Measurements from ENCODE around the gene CAPS. TPM values are rescaled to one million over a fixed set of nuclear protein-coding genes. Genes with fewer than 3 reads are reported as not detected.

CAPS gene
- total RNA-seq, 1 donor from 2014 or later, result 3.3 TPM

DNA sequence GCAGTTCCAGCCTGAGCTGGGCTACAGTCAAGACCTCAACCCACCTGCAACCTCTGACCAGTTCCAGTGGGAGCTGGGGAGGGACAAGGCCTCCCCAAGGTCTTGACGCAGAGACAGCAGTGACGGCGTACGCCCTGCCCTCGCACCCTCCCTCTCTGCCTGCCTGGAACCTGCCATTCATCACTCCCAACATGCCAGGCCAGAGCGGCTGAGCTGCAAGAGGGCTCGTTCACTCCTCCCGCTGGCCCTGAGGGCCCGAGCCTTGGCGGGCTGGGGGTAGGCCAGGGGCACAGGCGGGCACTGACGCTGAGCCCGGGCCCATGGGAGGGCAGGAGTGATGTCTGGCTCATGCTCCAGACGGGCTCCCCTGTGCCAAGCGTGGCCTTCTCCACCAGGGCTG, 18.6 kb upstream of the CAPS start:
- Mint-ChIP-seq H3K36me3 (ENCODE audit: low read depth) (peaks cover 13% of the 10 kb centered on the region), H3K4me3 (ENCODE audit: low read depth) (no peak overlapping the region), H3K9me3 (no peaks in the 10 kb centered on the region), H3K27me3 (ENCODE audit: low read depth) (no peaks in the 10 kb centered on the region), H3K4me1 (ENCODE audit: low read depth) (no peaks in the 10 kb centered on the region), H3K27ac (no peak overlapping the region)
- DNase-seq (ENCODE audit: low spot score), result no peak
- intact Hi-C loops (cut with micrococcal nuclease), result no loop called here

DNA sequence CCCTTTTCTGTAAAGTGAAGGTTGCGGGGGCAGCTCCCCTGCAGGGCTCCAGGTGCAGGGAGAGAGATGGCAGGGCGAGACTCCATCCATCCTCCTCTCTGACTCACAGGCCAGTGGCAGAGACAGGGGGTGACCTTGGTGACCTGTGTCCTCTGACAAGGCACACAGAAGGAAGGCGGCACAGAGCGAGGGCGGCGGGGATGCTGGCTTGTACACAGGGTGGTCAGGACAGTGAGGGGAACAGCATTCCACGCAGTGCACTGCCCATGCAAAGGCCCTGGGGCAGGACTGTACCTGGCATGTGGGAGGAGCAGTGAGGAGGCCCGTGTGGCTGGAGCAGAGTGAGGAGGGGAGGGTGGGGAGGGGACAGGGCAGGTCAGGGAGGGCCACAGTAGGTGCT, 18.2 kb upstream of the CAPS start:
- Mint-ChIP-seq H3K9me3 (no peaks in the 10 kb centered on the region), H3K27me3 (ENCODE audit: low read depth) (no peaks in the 10 kb centered on the region), H3K36me3 (ENCODE audit: low read depth) (peaks cover 14% of the 10 kb centered on the region), H3K4me3 (ENCODE audit: low read depth) (no peak overlapping the region), H3K4me1 (ENCODE audit: low read depth) (peaks cover under 1% of the 10 kb centered on the region), H3K27ac (no peak overlapping the region)
- DNase-seq (ENCODE audit: low spot score), result no peak
- intact Hi-C loops (cut with micrococcal nuclease), result no loop called here

DNA sequence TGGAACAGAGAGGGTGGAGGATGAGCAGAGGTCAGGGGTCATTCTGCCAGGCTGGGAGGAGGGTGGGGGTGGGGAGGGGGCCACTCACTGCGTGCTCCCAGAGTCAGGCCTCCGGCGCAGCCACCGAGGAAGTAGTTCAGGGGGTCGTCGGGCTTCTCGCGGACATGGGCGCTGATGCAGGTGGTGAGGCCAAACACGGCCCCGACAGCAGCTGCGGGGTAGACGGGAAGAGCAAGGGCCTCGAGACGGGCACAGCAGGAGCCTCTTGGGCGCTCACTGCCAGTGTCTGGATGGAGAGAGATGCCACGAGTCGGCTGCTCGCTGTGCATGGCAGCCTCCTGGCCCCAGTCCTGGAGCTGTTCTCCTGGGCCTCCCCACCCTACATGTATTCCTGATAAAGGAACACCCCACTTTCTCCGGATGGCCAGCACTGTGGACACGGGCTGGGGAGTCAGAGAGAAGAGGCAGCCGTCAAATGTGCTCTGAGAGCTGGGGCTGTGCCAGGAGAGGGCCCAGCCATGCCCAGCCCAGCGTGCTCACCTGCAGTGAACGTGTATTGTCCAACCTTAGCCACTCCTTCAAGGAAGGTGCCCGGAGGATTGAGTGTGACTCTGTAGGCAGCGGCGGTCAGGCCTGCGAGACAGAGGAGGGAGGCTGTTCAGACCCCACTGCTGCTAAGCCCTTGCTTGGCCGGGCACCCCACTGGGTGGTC, 17.5 kb upstream of the CAPS start:
- intact Hi-C loops (cut with micrococcal nuclease), result no loop called here
- no peaks in the 10 kb centered on the region for H3K27me3 Mint-ChIP-seq (ENCODE audit: low read depth)
- peaks cover 19% of the 10 kb centered on the region for H3K36me3 Mint-ChIP-seq (ENCODE audit: low read depth)
- H3K27ac Mint-ChIP-seq, result no peak overlapping the region
- no peak overlapping the region for H3K4me3 Mint-ChIP-seq (ENCODE audit: low read depth)
- no peaks in the 10 kb centered on the region for H3K9me3 Mint-ChIP-seq
- no peak for DNase-seq (ENCODE audit: low spot score)
- H3K4me1 Mint-ChIP-seq (ENCODE audit: low read depth), result peaks cover 4% of the 10 kb centered on the region

DNA sequence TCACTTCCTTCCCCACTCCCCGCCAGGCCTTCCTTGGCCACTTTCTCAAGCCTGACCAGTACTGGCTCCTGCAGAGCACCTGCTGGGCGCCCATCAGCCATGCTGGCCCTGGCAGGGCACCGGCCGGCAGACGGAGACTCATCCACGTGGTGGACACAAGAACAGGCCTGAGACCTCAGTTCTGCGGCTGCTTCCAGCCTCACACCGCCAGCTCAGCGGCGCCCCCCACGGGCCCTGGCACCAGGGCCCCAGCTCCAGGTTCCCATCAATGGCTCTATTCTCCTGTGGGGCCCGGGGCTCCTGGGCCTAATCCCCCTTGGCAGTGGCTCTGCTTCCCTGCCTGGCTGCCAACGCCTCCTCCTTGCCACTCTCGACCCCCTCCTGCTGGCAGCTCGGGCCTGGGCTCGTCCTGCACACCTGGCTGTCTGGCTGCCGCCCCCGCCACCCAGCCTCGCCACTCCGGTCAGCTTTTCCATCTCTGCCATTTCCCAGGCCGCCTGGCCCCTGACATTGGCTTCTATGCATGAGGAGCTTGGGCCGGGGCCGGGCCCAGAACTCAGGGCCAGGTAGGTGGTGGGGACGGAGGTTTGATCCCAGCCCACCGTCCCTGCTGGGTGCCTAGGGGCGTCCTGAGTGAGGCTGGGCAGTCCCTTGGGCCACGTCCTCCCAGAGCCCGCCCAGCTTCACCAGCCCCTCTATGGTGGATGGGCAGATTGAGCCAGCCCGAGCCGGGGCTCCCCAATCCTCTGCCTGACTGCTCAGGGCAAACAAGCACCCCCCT, 16.7 kb upstream of the CAPS start:
- H3K36me3 Mint-ChIP-seq (ENCODE audit: low read depth), result peaks cover 19% of the 10 kb centered on the region
- intact Hi-C loops (cut with micrococcal nuclease), result no loop called here
- H3K4me3 Mint-ChIP-seq (ENCODE audit: low read depth), result no peak overlapping the region
- H3K9me3 Mint-ChIP-seq, result no peaks in the 10 kb centered on the region
- no peak overlapping the region for H3K27ac Mint-ChIP-seq
- DNase-seq (ENCODE audit: low spot score), result no peak
- H3K27me3 Mint-ChIP-seq (ENCODE audit: low read depth), result no peaks in the 10 kb centered on the region
- H3K4me1 Mint-ChIP-seq (ENCODE audit: low read depth), result peaks cover 6% of the 10 kb centered on the region

DNA sequence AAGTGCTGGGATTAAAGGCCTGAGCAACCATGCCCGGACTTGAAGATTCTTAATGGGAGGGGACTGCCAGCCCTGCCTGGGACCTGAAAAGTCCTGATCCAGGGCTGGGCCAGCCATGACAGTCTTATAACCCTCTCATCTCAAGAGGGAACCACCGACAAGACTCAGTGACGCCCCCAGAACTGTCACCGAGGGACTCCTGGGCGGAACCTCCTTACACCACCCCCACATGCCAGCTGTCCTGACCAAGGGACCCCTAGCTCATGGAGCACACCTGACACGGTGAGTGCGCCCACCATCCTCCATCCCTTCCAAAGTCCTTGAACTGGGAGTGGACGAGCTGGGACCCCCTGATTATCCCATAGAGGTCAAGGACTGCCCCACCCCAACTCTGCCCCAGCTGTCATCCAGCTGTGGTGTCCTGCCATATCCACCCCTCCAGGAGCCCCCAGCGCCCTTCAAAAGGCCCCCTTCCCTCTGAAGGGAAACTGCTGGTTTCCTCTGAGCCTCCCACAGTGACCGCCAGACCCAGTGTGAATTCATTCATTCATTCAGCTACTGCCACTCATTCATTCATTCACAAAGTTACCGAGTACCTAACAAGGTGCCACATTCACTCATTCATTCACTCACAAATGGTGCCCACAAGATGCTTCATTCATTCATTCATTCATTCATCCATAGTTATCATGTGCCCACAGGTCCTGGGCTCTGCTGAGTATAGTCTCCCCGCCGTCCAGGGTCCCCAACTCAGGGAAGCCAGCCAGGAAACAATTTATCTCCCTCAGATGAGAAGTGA, 14.1 kb upstream of the CAPS start:
- Mint-ChIP-seq H3K27me3 (ENCODE audit: low read depth) (no peaks in the 10 kb centered on the region), H3K4me3 (ENCODE audit: low read depth) (no peak overlapping the region), H3K27ac (no peak overlapping the region), H3K9me3 (no peaks in the 10 kb centered on the region), H3K4me1 (ENCODE audit: low read depth) (peaks cover 10% of the 10 kb centered on the region), H3K36me3 (ENCODE audit: low read depth) (peaks cover 24% of the 10 kb centered on the region)
- intact Hi-C loops (cut with micrococcal nuclease), result loop anchor here (5.0 kb wide), 2 partner anchors 77 to 108 kb away; partner anchors contain the start of genes DUS3L and RANBP3
- no peak for DNase-seq (ENCODE audit: low spot score)

DNA sequence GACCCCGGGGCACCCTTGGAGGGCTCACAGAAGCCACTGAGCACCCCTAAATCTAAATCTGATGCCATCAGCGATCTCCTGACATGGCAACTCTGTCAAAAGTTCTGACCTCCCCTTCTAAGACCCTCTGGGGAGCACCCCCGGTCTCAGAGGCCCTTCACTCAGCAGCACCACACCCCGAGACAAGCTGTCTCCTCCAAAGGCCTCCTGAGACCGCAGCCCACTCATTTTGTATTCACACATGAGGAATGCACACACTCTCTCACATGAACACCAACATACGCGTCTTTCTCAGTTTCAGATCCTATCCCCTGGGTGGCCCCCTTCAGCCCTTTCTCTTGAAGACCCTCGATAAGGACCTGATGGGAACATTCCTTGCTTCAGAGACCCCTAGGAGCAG, 13.1 kb upstream of the CAPS start:
- no peak for DNase-seq (ENCODE audit: low spot score)
- Mint-ChIP-seq H3K4me3 (ENCODE audit: low read depth) (peak overlapping the region; percentile 17), H3K27ac (no peak overlapping the region), H3K4me1 (ENCODE audit: low read depth) (peaks cover 10% of the 10 kb centered on the region), H3K36me3 (ENCODE audit: low read depth) (peaks cover 16% of the 10 kb centered on the region), H3K9me3 (no peaks in the 10 kb centered on the region), H3K27me3 (ENCODE audit: low read depth) (no peaks in the 10 kb centered on the region)
- intact Hi-C loops (cut with micrococcal nuclease), result loop anchor here (5.0 kb wide), 2 partner anchors 76 to 109 kb away; partner anchors contain the start of genes DUS3L and RANBP3

DNA sequence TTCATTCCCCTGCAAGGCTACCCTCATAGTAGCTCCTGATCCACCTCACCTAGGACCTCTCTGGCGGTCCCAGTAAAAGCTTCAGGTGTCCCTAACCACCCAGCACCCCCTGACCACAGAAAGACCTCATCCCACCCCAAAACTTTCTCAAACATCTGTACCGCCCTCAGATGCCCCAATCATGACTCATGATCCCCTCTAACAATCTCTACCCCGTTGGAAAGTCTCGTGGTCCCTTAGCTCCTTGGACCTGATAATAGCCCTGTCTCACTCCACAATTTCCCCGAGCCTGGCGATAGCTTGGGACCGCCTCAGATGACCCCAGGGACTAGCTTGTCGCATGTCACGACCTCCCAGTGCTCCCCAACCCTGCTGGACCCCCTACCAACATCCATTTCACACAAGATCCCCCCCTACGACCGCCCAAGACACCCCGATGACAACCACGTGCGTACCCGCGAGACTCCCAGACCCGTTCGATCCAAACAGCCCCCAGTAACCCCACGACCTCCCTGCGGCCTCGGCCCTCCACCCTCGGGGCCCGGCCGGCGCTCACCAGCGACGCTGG, 10.9 kb upstream of the CAPS start:
- Mint-ChIP-seq H3K4me3 (ENCODE audit: low read depth) (peak overlapping the region; percentile 97), H3K9me3 (no peaks in the 10 kb centered on the region), H3K4me1 (ENCODE audit: low read depth) (peaks cover 19% of the 10 kb centered on the region), H3K27ac (peak overlapping the region; percentile 97), H3K27me3 (ENCODE audit: low read depth) (no peaks in the 10 kb centered on the region), H3K36me3 (ENCODE audit: low read depth) (peaks cover 20% of the 10 kb centered on the region)
- DNase-seq (ENCODE audit: low spot score), result no peak
- intact Hi-C loops (cut with micrococcal nuclease), result loop anchor here (5.0 kb wide), 2 partner anchors 74 to 111 kb away; partner anchors contain the start of genes DUS3L and RANBP3

DNA sequence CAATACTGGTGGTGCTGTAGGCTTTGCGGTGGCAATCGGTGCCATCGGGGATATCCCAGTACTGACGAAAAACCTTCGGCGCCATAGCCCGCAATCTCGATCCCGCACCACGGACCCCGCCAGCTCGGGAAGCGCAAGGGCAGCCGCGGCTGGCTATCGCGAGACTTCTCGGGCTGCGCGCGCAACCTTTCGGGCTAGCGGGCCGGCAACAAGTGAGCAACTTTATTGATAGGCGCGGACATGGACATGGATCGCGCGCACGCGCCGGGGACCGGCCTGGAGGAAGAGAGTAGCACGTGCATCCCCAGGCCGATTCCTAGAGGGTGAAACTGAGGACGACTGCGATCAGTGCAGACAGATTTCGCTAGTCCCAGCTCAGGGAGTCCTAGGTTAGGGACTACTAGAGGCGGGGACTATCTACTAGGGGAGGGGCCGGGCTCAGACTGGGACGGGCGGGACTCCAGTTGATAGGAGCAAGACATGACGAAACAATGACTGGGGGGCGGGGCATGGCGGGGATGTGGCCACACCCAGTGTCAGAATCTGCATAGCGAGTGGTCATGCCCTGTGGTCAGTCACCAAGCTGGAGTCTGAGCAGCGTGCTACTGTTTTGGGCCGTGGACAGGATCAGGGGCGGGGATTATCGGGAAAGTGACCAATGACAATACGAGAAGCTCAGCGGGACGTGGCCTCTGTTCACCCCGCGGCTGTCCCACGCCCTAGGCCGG, 10.3 kb upstream of the CAPS start, which contains the start of gene NDUFA11:
Gene NDUFA11 (minus strand): TSS at position 167 of the 728 bp plus-strand sequence. CDS start 82 bp downstream, at position 85.
- DNase-seq (ENCODE audit: low spot score), result peak; percentile 96
- H3K4me1 Mint-ChIP-seq (ENCODE audit: low read depth), result peaks cover 19% of the 10 kb centered on the region
- H3K36me3 Mint-ChIP-seq (ENCODE audit: low read depth), result peaks cover 20% of the 10 kb centered on the region
- H3K27me3 Mint-ChIP-seq (ENCODE audit: low read depth), result no peaks in the 10 kb centered on the region
- peak within 1 kb of the TSS; percentile 97 for H3K4me3 Mint-ChIP-seq (ENCODE audit: low read depth)
- no peaks in the 10 kb centered on the region for H3K9me3 Mint-ChIP-seq
- H3K27ac Mint-ChIP-seq, result peak within 1 kb of the TSS; percentile 97
- intact Hi-C loops (cut with micrococcal nuclease), result loop anchor here (1.0 to 5.0 kb wide), 6 partner anchors 49 to 183 kb away; partner anchors contain the start of genes CATSPERD, DUS3L, LONP1 and RANBP3

DNA sequence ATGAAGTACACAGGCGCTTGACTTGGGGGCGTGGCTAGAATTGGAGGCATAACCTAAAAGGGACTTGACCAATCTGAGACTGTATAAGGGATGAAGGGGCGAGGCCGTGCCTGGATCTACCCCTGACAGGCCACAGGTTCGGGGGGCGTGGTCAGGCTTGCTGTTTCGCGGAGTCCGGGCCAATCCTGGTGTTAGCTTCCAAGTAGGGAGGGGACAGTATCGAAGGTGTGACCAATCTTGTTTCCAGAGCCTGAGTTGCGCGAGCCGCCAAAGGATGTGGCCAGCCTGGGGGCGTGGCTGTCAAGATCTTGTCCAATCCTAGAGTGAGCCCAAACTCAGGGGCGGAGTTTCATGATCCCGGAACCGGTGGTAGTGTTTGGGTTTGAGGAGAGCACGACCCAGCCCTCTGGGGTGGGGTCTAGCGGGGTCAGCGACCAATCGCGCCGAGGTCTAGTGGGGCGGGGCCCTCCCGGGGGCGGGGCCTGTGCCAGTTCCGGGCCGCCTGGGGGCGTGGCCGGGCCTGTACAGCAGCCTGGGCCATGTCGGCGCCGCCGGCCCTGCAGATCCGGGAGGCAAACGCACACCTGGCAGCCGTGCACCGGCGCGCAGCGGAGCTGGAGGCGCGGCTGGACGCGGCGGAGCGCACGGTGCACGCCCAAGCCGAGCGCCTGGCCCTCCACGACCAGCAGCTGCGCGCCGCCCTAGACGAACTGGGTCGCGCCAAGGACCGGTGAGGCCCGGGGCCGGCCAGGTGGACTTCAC, 9.5 kb upstream of the CAPS start, which contains the start of gene VMAC:
Gene VMAC (plus strand): TSS at position 521 of the 762 bp plus-strand sequence. CDS start 19 bp downstream, at position 540.
- Mint-ChIP-seq H3K36me3 (ENCODE audit: low read depth) (peaks cover 20% of the 10 kb centered on the region), H3K27me3 (ENCODE audit: low read depth) (no peaks in the 10 kb centered on the region), H3K4me3 (ENCODE audit: low read depth) (peak within 1 kb of the TSS; percentile 97), H3K27ac (peak within 1 kb of the TSS; percentile 97), H3K9me3 (no peaks in the 10 kb centered on the region), H3K4me1 (ENCODE audit: low read depth) (peaks cover 19% of the 10 kb centered on the region)
- DNase-seq (ENCODE audit: low spot score), result peak; percentile 100
- intact Hi-C loops (cut with micrococcal nuclease), result loop anchor here (1.0 to 5.0 kb wide), 6 partner anchors 48 to 184 kb away; partner anchors contain the start of genes CATSPERD, DUS3L, LONP1 and RANBP3

DNA sequence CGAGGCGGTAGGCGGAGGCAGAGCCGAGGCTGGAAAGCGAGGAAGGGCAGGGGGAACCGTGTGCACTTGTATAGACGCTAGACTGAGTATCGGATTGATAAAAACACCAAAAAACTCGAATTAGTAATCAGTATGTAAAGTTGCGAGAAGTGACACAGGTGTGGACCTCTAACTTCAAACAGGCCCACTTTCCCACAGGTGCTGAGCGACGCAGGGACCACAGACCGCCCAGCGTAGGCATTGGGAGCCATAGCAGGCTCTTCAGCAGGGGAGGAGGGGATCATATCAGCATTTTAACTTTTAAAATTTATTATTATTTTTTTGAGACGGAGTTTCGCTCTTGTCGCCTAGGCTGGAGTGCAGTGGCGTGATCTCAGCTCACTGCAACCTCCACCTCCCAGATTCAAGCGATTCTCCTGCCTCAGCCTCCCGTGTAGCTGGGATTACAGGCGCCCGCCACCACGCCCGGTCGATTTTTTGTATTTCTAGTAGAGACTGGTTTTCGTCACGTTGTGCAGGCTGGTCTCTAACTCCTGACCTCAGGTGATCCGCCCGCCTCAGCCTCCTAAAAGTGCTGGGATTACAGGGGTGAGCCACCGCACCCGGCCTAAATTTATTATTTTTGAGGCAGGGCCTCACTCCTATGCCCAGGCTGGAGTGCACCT, 8.8 kb upstream of the CAPS start:
- intact Hi-C loops (cut with micrococcal nuclease), result loop anchor here (2.0 kb wide), 1 partner anchor 48 kb away; no protein-coding TSS in a partner anchor

More for the DNA sequence above, 8.8 kb upstream of the CAPS start:
- Mint-ChIP-seq H3K36me3 (ENCODE audit: low read depth) (peaks cover 18% of the 10 kb centered on the region), H3K9me3 (no peaks in the 10 kb centered on the region), H3K27me3 (ENCODE audit: low read depth) (no peaks in the 10 kb centered on the region), H3K4me1 (ENCODE audit: low read depth) (peaks cover 19% of the 10 kb centered on the region), H3K4me3 (ENCODE audit: low read depth) (peak overlapping the region; percentile 97), H3K27ac (no peak overlapping the region)
- no peak for DNase-seq (ENCODE audit: low spot score)

All from activated T-helper 2 cell treated with anti-CD3 and anti-CD28 coated beads, Interferon-gamma antibody, Interleukin-2, Interleukin-4, amounts not matched to agents 10 μg/mL and 5 μg/mL and 100 μg/mL, durations not matched to agents 14 hours and 24 hours and 36 hours (primary cell).